ENCODE measurements around the gene CPNE1.

GRCh38 chr20:35576816-35577215 is 87.9 kb downstream of the CPNE1 start:
- TF ChIP-seq PATZ1 (CRISPR knock-in tag; IDR thresholded peaks at IDR 0.05; ENCODE audit: borderline replicate concordance) (no peak), PPARA (CRISPR knock-in tag; IDR thresholded peaks at IDR 0.05; ENCODE audit: borderline replicate concordance) (no peak)

Data from SK-N-SH treated with all-trans-retinoic acid at 6 μM for 48 hours (cell line).